CD4-positive, alpha-beta T cell treated with Interleukin-15 for 1 hour (primary cell): ENCODE measurements around the gene CCDC57.
A peak's percentile ranks its signal among the peaks of the same experiment; 100 is the strongest.

Source experiments
- DNase-seq: peaks from one replicate; pipeline ENCODE4 v3.0.0-alpha.2; 2020

The CCDC57 gene

DNA sequence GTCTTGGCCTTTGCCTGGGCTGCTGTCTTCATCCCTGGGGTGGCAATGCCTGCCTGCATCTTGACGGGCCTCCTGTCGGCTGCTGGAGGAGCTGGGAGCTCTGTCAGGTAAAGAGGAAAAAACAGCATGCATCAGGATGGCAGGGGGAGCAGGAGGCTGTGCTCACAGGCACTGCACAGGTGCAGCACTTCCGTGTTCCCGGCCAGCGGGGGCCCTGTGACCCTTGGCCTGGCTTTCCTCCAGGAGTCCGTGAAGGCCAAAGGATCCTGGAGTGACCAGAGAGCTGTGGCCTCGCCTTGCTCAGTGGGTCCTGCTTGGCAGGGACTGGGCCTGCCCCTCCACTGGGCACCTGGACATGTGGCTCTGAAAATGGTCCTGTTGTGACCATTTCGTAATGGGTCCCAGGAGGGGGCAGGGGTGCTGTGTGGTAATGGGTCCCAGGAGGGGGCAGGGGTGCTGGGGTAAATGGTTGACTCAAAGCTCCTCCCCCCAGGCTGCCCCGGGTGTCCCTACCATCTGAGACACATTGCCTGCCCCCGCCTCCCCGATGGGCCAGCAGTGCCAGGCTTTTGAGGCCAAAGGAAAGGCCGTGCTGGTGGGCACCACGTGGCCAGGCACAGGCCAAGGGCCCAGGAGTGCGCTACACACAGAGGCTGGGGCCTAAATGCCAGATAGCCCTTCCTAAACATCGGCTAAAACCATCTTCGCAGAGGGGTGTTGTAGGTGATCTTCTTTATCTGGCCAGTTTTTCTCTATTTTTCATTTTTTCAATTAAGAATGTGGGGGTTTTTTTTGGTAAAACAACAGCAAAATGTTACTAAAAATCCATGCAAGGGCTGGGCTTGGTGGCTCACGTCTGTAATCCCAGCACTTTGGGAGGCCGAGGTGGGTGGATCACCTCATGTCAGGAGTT lies 110.6 kb downstream of the CCDC57 start:
- no peak for DNase-seq

DNA sequence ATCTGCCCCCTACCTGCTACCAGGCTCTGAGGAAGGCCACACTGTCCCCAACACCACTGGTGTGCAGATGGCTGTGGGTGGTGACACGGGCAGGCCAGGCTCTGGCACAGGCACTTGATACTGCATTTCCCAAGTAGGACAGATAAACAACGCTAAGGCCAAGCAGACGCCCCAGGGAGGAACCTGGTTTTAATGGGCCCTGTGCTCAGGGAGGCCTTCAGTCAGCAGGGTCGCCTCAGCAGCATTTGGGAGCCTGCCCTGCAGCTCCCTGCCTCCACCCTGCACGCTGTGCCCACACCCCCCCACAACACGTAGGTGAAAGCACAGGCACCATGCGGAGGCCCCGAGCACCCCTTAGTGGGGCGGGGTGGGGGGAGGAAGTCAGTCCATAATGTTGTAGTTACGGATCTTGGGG lies 111.3 kb downstream of the CCDC57 start:
- DNase-seq, result no peak

DNA sequence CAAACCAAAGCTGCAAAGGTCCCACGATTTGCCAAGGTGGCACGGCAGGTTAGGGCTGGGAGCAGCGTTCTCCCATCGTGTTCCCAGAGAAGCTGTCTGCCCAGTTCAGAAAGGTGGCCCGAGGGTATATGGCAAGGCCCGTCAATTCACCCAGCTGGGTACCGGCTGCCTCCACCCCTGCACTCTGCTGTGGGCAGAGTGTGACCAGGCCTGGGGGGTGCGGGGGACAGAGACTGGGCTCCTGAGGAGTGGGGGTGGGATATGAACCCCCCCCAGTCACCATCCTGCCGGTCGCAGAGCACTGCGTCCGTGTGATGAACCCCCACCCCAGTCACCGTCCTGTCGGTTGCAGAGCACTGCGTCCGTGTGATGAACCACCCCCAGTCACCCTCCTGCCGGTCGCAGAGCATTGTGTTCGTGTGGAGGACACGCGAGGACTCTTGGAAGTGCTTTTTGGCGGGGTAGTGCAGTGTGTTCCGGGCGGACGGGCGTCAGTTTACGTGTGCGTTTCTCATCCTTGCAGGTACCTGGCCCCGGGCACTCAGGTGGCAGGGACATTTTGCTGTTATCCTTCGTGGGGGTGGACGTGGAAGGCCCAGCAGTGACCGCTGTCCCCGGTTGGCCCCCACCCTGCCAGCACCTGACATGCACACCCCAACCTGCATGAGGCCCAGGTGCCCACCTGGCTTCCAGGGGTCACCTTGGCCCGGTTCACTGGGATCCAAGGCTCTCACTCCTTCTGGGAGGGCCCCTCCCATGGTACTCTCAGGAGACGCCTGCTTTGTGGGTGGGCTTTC lies 111.9 kb downstream of the CCDC57 start:
- DNase-seq, result no peak

DNA sequence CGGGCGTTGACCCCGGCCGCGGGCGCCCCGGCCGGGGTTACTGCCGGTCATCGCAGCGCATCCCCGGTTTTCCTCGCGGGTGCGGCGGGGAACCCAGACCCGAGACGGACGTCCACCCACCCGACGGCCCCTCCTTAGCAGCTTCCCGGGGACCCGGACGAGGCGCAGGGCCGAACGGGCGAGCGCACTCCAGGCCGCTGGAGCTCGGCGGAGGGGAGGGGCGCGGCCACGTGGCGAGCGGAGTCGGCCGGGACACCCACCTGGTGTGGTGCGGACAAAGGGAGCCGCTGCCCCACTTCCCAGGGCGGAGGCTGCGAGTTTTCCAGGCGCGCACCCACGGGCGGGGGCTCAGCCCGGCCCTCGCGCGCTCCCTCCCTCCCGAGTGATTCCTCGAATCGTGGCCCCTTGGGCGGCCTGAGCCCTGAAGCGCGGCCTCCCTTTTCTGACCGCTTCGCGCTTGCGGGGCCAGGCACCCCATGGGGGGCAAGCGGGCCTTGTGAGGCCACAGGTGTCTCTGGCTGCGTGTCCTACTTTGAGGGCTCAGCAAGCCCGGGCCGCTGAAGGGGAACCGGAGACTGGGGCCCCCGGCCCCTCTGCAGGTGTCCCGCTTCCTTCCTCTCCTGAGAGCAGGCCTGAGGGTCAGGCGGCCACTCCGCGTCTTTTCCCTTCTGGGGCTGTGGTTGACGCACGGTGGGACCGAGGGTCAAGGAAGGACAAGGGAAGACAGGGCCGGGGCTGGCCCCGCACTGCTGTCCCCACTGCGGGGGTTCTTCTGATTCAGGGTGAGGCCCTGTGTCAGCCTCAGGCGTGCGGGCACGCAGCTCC lies 113.5 kb downstream of the CCDC57 start:
- no peak for DNase-seq

DNA sequence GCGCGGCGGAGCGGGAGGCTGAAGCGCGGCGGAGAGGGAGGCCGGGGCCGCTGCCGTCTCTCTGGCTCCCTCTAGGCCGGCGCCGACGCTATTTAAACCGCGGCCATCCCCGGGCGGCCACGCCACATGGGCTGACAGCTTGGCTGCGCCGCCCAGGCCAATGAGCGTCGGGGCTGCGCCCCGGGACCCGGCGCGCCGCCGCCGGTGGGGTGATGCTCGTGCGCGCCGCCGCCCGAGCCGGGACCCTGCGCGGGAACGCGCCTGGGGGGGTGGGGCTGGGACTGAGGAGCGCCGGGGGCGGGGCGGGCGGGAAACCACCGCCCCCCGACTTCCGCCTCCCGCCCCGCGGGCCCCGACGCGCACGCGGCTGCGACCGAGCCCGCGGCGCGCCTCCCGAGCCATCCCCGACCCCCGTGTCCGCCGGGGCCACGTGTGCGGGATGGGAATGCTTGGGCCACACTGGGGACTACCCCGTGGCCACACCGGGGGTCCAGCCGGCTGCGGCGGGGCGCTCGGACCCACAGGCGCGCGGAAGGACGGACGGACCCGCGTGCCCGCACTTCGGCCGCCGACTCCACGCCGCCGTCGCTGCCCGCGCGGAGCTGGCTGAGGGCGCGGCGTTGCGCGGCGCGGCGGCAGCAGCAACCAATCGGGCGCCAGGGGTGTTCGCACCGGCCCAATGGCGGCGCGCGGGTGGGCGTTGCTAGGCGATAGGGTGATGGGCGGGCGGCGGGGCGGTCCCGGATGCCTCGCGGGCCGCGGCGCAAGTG lies 114.3 kb downstream of the CCDC57 start, which contains the start of gene FASN:
Gene FASN, minus strand, starts transcription at position 68 of the 770 bp plus-strand sequence. CDS start 1,791 bp downstream, outside the sequence.
- DNase-seq, result peak; percentile 95

DNA sequence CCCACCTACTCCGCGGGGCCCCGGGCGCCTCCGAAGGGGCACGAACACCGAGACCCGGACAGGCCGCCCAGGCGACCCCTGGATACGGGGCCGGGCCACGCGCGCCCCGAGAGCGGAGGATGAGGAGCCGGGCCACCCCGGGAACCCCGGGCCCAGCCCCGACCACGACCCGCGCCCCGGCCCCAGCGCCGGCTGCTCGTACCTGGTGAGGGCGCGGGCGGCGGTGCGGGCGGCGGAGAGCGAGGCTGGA lies 114.8 kb downstream of the CCDC57 start:
- no peak for DNase-seq

DNA sequence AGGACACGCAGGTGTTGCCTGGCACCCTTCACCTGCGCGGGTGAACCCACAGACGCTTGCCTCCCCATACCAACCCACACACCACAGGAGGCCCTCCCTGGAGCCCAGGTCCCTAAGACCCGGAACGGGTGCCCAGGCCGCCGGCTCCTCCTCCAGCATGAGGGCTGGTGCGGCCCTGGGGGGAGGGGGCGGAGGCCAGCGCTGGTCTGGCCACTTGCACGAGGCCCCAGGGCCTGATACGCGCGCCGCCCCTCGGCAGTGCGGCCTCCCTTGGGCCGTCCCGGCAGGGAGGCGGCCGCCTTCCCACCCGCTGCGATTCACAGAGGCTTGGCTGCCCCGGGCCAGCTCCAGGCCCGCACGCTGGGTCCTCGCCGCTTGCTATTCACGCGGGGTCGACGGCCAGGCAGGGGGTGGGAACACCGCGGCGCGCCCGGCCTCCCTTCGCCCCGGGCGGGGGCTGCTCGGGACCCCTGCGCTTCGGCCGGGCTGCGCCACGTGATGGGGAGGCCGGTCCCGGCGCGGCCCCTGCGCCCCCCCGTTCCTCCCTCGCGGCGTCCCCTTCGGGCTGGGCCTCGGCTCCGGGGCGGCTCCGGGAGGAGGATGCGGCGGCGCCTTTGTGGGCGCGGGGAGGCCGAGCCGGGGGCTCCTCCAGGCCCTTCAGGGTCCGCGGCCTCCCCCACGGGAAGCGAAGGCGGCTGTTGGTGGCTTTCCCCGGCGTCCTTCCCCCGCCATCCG lies 115.3 kb downstream of the CCDC57 start:
- DNase-seq, result no peak

DNA sequence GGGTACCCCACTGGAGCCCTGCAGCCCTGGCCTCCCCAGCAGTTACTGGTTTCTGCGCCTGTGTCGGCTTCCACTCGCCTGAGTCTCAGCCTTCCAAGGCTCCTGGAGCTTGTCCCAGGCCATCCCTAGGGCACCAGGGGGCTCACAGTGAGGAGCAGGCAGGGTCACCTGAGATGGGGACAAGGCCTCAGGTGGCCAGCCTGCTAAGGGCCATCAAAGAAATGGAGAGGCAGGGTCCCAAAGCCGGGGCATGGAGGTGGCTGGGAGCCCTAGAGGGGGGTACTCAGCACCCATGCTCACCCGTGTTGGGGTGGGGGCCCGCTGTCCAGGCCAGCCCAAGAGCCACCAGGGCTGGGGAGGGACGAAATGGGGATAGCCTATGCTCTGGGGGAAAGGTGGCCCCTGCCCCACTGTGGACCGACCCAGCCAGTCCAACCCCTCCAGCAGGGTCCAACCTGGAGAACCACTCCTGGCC lies 115.9 kb downstream of the CCDC57 start:
- DNase-seq, result no peak

DNA sequence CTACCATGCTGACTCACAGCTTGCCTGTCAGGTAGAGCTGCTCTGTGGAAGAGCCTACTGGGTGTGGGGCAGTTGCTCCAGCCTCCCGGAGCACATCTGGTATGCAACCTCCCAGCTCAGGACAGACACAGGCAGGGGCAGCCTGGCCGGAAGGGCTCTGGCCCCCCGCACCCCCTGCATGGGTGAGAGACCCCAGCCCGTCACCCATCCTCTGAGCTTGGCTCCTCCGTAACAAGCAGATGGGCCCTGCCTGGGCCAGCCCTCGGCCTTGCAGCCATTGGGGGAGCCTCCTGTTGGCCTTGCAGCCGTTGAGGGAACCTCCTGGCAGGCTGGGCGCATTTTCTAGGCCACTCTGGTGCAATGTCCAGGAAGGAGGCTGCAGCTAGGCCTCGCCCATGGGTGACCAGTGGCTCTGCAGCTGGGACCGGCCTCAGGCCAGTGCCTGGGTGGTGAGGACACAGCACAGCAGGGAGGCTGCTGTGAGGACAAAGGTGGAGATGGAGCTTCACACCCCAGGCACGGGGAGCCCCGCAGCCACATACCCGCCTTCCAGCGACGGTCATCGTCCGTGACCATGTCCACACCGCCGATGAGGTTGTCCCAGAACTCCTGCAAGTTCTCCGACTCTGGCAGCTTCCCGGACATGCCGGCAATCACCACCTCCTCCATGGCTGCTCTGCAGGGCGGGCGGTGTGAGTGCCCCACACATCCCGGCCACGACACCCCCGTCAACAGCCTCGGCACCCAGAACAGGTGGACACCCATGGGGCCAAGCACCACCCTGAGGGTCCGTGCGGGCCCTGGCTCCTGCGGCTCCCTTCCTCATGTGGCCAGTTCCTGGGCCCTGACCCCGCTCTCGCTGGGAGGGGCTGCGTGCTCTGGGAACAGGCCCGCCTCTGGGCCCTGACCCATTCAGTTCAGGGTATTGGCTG lies 116.6 kb downstream of the CCDC57 start:
- DNase-seq, result no peak

DNA sequence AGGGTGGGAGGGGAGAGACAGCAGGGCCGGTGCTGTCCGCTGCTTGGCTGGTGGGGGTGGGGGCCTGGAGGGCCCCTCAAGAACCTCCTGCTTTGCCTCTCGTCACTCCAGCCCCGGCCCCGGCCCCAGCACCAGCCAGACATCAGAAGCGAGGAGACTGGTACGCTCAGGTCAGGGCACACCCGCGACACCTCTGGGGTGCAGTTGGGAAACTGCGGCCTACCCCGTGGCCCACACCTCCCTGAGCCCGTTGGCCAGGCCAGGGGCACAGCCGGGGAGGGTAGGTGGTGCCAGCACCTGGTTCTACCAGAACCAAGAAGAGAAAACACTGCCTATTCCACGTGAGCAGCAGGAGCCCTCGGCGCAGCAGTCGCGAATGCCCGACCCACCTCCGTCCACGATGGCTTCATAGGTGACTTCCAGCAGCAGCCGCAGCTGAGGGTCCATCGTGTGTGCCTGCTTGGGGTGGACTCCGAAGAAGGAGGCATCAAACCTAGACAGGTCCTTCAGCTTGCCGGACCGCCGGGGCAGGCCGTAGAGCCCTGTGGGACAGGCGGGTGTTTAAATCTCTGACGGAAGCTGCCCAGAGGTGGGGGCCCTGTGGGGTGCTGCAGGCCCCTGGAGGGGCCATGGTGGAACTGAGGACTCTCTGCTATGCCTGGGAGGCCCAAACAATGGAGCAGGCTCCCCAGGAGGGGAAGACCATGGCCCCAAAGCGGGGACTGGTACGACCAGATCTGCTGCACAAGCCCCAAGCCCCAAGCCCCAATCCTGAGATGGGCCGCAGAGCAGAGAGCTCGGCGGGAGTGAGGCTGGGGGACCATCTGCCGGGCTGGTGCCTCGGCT lies 117.5 kb downstream of the CCDC57 start:
- no peak for DNase-seq

DNA sequence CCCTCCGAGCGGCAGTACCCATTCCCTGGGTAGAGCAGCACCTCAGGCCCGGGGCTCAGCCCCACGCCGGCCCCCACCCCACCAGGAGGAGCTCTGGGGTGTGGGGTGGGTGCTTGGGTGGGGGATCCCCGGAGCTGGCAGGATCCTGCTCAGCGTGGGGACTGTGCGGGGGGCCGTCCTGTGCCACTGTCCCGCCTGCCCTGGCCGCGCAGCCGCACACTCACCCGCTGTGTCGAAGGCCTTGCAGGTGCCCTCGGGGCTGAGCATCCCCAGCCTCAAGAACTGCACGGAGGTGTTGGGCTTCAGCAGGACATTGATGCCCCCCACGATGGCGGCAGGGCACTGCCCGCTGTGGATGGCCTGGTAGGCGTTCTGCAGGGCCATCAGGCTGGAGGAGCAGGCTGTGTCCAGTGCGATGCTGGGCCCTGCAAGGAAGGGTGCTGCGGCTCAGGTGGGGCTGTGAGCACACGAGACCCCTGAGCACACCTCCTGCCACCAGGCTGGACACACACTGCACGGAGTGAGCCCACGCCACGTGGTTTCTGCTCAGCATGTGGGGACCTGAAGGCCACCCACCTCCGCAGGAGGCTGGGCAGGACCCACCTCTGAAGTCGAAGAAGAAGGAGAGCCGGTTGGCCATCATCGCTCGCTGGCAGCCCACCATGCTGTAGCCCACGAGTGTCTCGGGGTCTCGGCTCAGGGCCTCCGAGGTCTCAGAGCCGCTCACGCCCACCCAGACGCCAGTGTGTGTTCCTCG lies 119.5 kb downstream of the CCDC57 start:
- DNase-seq, result no peak

DNA sequence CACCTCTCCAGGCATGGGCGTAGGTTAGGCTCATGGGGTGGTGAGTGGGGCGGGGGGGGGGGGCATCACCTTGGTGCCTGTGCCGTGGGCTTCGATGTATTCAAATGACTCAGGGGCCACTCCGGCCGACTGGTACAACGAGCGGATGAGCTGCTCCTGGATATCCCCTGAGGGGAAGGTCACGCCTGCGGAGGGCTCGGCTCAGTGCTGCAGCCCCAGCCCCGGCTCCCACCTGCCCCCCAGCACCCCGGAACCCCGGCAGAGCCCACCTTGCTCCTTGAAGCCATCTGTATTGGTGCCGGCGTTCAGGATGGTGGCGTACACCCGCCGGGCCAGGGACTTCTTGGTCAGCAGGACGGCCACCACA lies 120.0 kb downstream of the CCDC57 start:
- no peak for DNase-seq

DNA sequence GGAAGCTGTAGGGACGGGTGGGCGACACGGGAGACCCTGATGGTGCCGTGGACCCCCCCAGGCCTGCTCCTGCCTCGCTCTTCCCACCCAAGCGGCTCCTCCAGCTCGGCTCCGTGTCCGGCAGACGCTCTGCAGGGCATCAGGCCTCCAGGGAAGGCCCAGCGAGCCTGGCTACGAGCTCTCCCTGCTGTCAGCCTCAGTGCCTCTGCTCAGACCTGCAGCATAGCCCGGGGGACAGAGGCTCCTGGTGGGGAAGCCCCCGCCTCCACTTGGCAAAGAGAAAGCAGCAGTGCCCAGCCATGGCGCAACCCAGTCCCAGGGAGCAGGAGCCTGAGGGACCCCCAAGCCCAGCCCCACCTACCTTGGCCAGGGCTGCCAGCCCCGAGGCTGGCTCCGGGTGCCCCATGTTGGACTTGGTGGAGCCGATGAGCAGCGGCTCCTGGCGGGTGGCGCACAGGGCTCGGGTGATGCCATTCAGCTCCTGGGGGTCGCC lies 120.5 kb downstream of the CCDC57 start:
- DNase-seq, result no peak

DNA sequence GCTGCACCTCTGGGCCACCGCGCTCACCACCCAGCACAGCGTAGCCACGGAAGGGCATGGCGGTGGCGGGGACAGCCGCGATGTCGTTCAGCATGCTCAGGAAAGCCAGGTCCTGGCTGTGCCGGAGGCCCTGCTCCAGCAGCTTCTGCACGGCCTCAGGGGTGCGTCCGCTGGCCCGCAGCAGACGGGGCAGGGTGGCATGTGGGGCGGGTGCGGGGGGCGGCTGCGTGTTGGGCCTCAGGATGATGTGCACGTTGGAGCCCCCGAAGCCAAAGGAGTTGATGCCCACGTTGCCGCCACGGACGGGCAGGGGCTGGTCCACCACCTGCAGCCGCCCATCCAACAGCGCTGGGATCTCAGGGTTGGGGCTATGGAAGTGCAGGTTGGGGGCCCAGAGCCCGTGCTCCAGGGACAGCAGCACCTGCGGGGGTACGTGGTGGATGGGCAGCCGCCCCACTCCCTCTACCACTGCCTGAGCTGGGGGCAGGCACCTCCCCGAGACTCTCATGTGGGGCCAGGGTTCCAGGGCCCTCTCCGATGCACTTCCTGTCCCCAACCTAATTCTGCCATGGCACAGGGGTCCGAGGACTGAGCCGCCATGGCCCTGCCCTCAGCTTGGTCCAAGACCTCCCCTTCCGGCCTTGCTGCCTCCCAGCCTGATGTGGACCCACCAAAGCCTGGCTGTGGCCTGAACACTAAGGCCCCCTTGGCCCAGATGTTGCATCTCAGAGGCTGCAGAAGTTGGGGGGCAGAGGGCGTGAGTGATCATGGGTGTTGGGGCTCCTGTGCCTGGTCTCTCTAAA lies 121.2 kb downstream of the CCDC57 start:
- no peak for DNase-seq

DNA sequence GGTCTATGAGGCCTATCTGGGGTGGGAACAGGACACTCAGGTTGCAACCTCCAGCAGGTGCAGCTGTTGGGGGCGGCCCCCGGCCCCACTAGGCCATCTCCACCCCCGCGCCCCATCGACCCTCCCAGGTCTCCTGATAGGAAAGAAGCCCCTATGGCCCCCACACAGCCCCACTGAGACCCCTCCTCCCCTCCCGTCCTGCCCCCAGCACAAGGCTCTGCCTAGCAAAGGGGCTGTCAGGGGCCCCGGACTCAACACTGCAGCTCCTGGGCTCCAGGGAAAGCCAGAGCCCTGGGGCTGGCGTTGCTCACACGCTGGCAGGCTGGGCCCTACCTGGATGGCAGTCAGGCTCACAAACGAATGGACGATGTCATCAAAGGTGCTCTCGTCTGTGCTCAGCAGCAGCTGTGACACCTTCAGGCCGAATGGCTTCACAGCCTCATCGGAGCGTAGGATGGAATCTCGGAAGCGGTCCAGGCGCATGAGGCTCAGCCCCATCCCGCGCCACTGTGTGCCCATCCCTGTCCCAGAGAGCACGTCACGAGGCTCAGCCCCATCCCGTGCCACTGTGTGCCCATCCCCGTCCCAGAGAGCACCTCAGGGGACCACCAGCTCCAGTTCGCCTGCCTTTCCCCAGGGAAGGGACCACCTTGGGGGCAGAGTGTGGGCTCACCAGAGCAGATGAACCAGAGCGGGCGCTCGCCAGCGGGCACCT lies 121.9 kb downstream of the CCDC57 start:
- no peak for DNase-seq

DNA sequence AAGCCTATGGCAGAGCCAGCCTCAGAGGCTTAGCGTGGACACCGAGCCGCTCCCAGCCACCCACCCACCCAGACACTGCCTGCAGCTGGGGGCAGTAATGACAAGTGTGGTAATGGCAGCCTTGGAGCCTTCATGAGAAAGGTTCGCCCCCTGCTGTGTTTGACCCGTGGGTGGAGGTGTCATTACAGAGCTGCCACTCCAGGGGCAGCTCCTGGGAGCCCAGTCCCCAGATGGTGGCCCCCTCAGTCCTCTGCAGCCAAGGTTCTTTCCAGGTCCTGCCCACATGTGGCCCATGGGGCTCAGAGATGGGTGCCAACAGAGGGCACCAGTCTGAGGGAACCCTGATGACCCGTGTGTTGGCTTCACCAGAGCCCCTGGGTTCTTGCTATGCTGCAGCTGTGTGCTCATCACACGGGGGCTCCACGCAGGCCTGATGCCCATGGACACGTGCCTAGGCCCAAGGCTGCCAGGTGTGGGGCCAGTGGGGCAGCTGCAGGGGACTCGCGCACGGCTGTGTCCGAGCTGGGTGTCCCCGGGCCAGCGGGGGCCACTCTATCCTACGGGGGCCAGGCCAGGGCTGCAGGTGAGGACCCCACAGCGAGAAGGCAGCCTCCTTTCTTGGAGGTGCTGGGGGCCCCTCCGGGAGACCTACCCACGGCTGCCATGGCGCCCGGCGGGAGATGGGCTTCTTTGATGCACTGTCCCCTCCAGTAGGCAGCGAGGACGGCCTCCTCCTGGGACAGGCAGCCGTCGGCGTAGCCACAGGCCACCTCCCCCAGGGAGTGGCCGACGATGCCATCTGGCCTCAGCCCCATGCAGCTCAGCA lies 122.7 kb downstream of the CCDC57 start:
- DNase-seq, result no peak
